Urothelium cell line (cell line): Measurements from ENCODE around the gene MUSK.
A peak's percentile ranks its signal among the peaks of the same experiment; 100 is the strongest.

Source experiments
- DNase-seq: peaks from one replicate; pipeline ENCODE4 v3.0.0; 2011; ENCODE audit warnings: low spot score, mixed read lengths
- FAIRE-seq: peaks from 2 replicates; lab custom pipeline; 2011; peaks lifted over from hg19 to GRCh38; lab: Jason Lieb, UNC

The MUSK gene

GRCh38 chr9:110668570-110669167 lies at the start of gene MUSK:
TSS of gene MUSK (plus strand) at chr9:110668791. CDS start at chr9:110668905, 114 bp downstream.
- DNase-seq, result no peak
- FAIRE-seq, result no peak

DNA sequence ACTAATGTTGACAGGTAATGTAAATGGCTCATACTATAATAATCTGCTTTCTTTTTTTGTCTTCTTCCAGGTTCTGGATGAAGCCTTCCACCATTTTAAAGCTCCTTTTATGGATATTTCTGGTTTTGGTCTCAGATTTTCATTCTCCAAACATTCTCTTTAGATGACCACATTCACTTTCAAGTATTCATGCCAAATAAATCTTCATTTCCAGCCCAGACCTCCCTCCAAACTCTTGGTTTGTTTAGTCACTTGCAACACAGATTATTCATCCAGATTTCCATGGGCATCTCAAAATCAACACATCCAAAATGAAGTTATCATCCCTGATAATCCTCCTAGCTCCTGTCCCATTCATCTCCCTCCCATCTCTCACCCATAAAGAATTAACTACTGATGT lies 48.8 kb upstream of the MUSK start:
- no peak for DNase-seq
- no peak for FAIRE-seq

- DNase-seq (no peak), FAIRE-seq (no peak)
Observed at GRCh38 chr9:110620726-110621125, 47.9 kb upstream of the MUSK start.

- DNase-seq (no peak), FAIRE-seq (no peak)
Observed at GRCh38 chr9:110622368-110622767, 46.2 kb upstream of the MUSK start.

GRCh38 chr9:110623462-110624025 lies 45.0 kb upstream of the MUSK start:
- DNase-seq (peak; percentile 32), FAIRE-seq (no peak)

DNA sequence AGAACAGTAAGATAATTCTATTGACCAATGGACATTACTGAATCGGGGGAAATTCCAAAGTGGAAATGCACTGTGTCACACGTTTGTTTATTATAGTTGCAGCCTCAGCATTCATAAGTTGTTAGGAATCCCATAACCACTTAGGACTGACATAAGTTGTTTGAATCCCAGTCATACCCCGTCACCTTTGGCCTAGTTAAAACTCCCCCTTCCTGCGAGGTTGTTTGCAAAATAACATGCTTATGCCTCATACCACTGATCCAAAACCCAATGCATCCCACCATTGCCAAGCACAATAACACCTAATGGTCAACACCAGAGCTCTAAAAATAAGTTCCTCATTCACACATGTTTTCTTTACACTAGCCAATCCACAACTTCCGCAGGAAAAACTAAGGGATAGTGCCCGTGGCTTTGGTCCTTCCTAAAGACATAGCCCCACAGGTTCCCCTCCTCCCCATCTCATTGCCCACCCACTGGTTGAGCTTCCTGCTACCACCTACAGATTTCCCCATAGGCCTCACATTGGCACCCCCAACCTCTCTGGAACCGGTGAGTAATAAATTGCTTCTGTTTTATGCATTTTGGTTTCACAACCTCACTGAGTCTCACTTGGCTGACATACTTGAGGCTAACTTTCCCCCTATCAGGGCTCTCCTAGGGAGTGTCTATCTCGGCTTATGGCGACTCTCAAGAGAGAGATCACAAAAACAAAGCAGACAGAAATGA lies 42.3 kb upstream of the MUSK start:
- no peak for DNase-seq
- FAIRE-seq, result no peak

DNA sequence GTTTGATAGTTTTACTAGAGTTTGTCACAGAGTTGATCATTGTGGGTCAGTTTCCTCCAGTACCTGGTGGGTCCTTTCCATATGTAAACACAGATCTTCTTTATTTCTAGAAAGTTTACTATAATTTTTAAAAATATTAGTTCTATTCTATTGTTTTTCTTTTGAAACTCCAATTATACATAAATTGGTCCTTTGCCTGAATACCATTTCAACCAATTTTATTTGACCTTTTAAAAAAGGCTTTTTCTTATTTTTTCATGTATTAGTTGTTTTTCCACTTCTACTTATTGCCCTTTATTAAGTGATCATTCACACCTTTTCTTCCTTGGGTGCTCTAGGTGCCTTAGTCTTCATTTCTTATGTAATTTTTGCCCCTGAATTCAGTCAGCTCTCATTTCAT lies 33.0 kb upstream of the MUSK start:
- FAIRE-seq (no peak), DNase-seq (no peak)

- FAIRE-seq (no peak), DNase-seq (no peak)
Observed at GRCh38 chr9:110638381-110638954, 30.1 kb upstream of the MUSK start.

DNA sequence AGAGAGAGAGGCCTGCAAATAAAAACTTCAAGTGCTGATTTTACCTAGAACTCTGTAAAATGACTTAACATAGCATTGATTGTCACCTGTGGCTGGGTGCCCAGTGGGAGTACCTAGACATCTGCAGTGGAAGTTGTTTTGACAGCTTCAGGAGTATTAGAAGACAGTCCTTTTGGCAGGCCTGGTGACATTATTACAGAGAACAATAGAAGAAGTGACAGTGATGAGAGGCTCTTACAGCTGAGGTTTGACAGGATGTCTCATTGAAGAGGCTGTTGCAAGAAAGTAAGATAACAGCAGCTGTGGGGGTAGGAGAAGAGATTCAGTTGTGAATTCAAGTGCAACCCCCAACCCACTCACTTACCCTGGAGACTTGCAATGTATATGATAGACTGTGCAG lies 27.9 kb upstream of the MUSK start:
- no peak for DNase-seq
- FAIRE-seq, result no peak

DNA sequence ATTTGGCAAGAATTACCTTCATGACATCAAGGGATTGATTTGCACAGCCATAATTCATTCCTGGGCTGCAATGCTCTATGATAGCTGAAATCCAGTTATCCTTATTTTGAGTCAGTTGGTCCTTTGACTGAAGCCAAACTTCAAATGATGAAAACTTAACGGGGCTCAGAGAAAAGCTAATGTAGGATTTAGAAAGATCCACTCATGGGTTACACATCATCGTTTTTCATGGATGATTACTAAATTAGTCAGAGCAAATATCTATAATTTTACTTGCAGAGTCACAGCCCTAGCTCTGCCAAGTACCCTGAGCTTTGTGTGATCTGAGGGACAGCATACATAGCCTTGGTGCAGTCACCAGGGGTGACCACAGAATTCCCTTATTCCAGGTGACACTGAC lies 27.3 kb upstream of the MUSK start:
- DNase-seq, result no peak
- no peak for FAIRE-seq

DNA sequence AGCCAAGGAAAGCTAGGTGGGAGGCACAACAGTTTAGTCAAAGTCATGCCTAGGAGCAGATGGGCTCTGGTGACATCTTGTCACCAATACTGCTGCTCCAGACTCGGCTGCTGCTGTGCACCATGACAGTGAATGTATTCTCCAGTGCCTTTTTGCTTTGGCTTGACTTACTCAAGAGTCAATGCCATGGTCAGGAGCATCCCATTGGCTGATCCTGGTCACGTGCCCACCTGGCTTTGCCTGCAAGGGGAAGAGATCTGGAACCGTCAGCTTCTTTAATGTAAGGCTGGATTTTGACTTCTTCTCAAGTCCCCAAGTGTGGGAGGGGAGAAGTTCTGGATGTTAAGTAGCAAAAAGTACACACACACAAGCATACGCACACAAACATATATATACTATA lies 19.9 kb upstream of the MUSK start:
- no peak for DNase-seq
- no peak for FAIRE-seq

- no peak for DNase-seq
- no peak for FAIRE-seq
Observed at GRCh38 chr9:110650261-110650660, 18.3 kb upstream of the MUSK start.

GRCh38 chr9:110650991-110651411 lies 17.6 kb upstream of the MUSK start:
- FAIRE-seq (no peak), DNase-seq (no peak)

DNA sequence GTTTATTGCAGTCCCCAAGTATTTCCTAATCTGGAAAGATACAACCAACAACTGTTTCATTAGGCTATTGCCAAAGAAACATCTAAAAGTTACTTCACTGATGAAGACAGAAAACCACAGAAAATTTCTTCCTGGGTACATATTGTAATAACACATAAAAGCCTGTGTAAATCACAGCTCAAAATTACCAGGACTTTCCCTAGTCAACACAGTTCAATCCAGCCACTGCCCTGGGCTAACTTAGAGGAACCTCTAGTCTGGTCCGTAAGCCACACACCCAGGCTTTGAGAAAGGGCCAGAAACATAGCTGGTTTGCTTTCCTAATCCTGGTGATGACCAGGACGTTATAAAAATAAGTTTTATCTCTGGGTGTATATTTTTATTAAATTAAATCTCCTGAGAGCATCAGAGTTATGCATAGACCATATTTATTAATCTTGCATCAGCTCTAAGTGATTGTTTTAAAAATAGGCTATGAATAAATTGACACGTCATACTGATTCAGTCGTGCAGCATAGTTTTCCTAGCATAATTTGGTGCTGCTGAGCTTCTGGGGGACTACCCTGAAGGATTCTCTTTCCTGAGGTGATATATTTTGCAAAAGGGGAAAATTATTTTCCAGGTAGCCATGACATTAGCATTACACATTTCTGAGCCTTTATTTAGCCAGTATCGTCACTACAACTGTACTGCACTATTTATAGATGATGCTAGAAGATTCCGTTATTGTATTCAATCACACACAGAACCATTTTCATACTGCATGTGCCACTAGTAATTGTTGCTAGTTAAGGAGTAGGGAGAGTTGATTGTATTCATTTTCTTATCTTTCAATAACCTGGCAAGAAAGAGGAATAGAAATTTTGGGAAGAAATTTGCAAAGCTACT lies 12.6 kb upstream of the MUSK start:
- FAIRE-seq (no peak), DNase-seq (no peak)

GRCh38 chr9:110659891-110660541 lies 8.6 kb upstream of the MUSK start:
- FAIRE-seq, result no peak

GRCh38 chr9:110669433-110669832 lies 842 bp downstream of the MUSK start:
- DNase-seq (no peak), FAIRE-seq (no peak)

More at GRCh38 chr9:110659891-110660541, 8.6 kb upstream of the MUSK start:
- DNase-seq, result no peak

DNA sequence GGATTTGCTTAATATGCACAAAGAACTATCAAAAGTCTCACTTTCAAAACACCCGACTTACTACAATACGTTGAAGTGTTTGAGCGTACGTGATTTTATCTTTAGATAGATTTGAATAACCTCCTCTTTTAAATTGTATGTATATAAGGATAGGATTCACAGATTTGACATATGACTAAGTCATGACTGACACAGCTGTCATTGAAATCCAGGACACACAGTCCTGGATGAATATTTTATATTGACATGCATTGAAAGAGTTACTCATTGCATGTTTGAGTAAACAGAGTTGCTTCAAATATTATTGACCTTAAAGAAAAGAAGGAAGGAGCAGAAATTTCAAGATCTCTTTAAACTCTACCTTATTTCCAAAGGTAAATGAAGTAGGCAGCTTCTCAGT lies 3.3 kb downstream of the MUSK start:
- FAIRE-seq (no peak), DNase-seq (no peak)

DNA sequence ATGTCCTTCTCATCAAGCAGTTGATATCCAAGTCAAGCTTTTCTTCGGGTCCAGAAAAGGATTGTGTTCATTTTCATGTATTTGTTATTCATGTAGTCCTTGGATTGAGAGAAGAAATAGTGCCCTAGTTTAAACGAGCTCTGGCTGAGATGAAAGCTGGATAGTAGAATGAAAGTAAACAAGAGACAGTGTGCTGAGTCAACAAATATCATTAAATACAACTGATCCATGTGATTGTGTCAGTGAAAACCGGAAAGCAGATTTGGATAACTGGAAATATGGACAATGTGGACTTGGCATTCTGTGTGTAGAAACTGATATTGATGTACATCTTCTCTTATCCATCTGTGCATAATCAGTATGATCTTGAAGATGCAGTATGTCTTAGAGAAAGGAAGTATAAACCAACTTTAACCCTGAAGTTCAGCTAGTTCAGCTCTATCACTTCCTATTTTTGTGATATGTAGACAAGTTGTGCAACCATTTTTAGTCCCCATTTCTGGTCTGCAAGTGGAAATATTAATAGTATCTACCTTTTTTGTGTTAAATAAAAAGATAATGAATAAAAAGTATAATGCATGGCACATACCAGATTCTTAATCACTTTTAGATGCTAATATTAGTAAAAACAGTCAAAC lies 4.4 kb downstream of the MUSK start:
- FAIRE-seq (no peak), DNase-seq (no peak)

GRCh38 chr9:110687497-110687896 lies 18.9 kb downstream of the MUSK start:
- no peak for FAIRE-seq
- no peak for DNase-seq

- DNase-seq, result no peak
- FAIRE-seq, result peak; percentile 5
Observed at GRCh38 chr9:110688329-110688728, 19.7 kb downstream of the MUSK start.
